ENCODE measurements around the gene AJAP1. TPM values are rescaled to one million over a fixed set of nuclear protein-coding genes. Genes with fewer than 3 reads are reported as not detected.
A peak's percentile ranks its signal among the peaks of the same experiment; 100 is the strongest.

Gene AJAP1
- total and polyA plus RNA-seq, 7 donors: 0.04 to 0.95 (median 0.55) TPM; not detected in 1

DNA sequence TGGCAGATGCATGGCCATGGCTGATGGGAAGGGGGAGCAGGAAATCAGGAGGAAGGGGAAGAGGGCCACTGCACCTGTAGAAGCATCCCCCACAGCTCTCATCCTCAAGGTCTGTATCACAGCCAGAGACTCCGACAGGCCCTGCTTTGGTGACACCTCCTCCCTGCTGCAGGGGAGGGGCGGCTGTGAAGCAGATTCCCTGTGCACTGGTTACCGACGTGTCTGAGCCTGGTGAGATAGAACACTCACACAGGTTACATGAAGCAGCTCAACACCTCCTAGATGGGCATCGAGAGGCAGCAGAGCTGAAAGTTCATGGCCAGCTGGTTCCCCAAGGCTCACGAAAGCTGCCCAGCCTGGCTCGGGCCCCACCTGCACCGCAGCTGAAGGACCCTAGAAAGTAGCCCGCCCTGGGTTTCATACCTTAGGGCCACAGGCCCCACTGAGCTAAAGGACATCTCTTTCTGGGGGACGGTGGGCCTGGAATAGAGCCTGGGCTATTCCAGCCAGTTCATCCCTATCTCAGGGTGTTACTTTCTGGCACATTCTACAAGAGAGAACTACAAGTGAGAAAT is 30.2 kb upstream of the AJAP1 start:
- Histone ChIP-seq H3K27ac (no peak overlapping the region), H3K9me3 (no peaks in the 10 kb centered on the region), H3K4me1 (no peaks in the 10 kb centered on the region), H3K27me3 (no peaks in the 10 kb centered on the region), H3K36me3 (no peaks in the 10 kb centered on the region), H3K4me3 (no peak overlapping the region)
- intact Hi-C loops (cut with DNase I): no loop called here
- TF ChIP-seq POLR2AphosphoS5 (IDR thresholded peaks at IDR 0.05): no peak
- TF ChIP-seq, protein P1, sequence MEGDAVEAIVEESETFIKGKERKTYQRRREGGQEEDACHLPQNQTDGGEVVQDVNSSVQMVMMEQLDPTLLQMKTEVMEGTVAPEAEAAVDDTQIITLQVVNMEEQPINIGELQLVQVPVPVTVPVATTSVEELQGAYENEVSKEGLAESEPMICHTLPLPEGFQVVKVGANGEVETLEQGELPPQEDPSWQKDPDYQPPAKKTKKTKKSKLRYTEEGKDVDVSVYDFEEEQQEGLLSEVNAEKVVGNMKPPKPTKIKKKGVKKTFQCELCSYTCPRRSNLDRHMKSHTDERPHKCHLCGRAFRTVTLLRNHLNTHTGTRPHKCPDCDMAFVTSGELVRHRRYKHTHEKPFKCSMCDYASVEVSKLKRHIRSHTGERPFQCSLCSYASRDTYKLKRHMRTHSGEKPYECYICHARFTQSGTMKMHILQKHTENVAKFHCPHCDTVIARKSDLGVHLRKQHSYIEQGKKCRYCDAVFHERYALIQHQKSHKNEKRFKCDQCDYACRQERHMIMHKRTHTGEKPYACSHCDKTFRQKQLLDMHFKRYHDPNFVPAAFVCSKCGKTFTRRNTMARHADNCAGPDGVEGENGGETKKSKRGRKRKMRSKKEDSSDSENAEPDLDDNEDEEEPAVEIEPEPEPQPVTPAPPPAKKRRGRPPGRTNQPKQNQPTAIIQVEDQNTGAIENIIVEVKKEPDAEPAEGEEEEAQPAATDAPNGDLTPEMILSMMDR (IDR thresholded peaks at IDR 0.05): no peak
- no peak for TF ChIP-seq EP300 (IDR thresholded peaks at IDR 0.05)
- TF ChIP-seq POLR2A (IDR thresholded peaks at IDR 0.05): no peak
- peak; percentile 54 for DNase-seq
- 74 to 86% methylated on average over 10 of the region's 10 CpGs for WGBS, 2 donors

DNA sequence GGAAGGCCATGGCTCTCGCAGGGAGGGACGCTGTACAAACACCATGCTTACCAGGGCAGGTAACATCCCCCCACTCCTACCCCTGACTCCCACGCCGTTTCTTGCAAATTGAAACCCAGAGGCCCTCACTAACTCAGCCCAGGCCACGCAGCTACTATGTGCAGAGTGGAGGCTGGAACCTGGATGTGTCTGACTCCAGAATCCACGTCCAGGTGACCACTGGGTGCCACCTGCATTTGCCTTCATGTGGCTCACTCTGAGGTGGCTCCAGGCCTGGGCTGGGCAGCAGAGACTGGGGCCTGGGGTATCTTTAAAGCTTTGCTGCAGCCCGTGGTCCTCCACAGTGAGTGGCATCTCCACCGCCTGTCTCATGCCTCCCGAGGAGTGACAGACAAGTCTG is 29.6 kb upstream of the AJAP1 start:
- no peaks in the 10 kb centered on the region for H3K27me3 ChIP-seq
- DNase-seq: peak; percentile 50
- H3K36me3 ChIP-seq: no peaks in the 10 kb centered on the region
- no peak overlapping the region for H3K27ac ChIP-seq
- intact Hi-C loops (cut with DNase I): no loop called here
- TF ChIP-seq POLR2AphosphoS5 (IDR thresholded peaks at IDR 0.05) (no peak), EP300 (IDR thresholded peaks at IDR 0.05) (no peak), POLR2A (IDR thresholded peaks at IDR 0.05) (no peak)
- TF ChIP-seq, protein P1 (IDR thresholded peaks at IDR 0.05): no peak
- H3K9me3 ChIP-seq: no peaks in the 10 kb centered on the region
- no peak overlapping the region for H3K4me3 ChIP-seq
- H3K4me1 ChIP-seq: no peaks in the 10 kb centered on the region
- 73 to 81% methylated on average over 9 of the region's 9 CpGs for WGBS, 2 donors

DNA sequence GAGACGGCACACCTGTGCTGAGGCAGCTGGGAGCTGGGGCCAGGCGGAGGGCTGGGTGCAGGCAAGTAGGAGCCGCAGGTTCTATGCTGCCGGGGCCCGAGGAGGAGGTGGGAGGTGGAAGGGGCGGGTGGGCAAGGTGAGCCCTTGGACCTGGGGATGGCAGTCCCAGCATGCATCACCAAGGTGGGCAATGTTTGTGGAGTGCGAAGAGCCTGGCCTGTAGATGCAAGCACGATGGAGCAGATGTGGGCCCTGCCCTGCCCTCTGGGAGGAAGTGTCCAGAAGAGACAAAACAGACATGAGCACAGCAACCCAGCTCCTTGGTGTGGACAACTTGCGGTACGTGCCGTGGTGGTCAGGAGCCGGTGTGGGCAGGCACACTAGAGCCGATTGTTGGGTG is 28.3 kb upstream of the AJAP1 start:
- intact Hi-C loops (cut with DNase I): no loop called here
- no peak for TF ChIP-seq POLR2A (IDR thresholded peaks at IDR 0.05)
- no peak for TF ChIP-seq EP300 (IDR thresholded peaks at IDR 0.05)
- TF ChIP-seq, protein P1 (IDR thresholded peaks at IDR 0.05): no peak
- TF ChIP-seq POLR2AphosphoS5 (IDR thresholded peaks at IDR 0.05): no peak
- H3K4me3 ChIP-seq: no peak overlapping the region
- H3K27me3 ChIP-seq: no peaks in the 10 kb centered on the region
- H3K27ac ChIP-seq: no peak overlapping the region
- DNase-seq: peak; percentile 28
- WGBS, 2 donors: 85 to 88% methylated on average over 13 of the region's 13 CpGs
- H3K9me3 ChIP-seq: no peaks in the 10 kb centered on the region
- no peaks in the 10 kb centered on the region for H3K36me3 ChIP-seq
- H3K4me1 ChIP-seq: no peaks in the 10 kb centered on the region

DNA sequence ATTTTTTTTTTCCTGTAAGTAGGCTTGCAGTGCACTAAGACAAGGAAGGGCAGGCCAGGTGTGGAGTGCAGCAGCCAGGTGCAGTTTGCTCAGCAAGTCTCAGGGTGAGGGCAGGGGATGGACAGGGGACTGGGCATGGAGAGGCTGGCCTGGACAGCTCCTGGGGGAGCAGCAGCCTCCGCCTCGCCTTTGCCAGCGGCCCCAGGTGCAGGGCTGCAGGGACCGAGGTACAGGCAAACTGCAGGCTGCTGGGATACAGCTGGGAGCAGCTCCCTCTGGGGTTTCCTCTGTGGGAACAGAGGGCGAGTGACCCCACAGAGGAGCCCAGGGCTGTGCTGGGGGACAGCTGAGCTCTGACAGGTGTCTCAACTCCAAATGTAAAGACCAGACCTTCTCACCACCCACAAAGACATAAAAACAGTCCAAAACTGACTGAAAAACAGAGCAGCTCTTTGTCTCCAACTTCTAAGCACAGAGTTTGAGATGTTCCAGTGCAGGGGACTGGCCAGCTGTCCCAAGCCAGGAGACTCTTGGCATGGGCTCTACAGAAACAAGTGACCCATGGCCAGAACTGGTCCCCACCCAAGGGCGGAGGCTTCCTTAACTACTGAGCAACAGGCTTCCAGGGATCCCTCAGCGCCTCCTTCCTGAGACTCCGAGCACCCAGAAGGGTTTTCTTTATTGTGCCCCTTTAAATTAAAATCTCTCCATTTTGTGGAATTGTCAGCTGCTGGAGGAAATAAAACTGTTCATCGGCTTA is 27.7 kb upstream of the AJAP1 start:
- intact Hi-C loops (cut with DNase I): no loop called here
- H3K4me1 ChIP-seq: no peaks in the 10 kb centered on the region
- H3K27me3 ChIP-seq: no peaks in the 10 kb centered on the region
- no peaks in the 10 kb centered on the region for H3K9me3 ChIP-seq
- H3K4me3 ChIP-seq: no peak overlapping the region
- WGBS, 2 donors: 61 to 79% methylated on average over 9 of the region's 9 CpGs
- H3K36me3 ChIP-seq: no peaks in the 10 kb centered on the region
- no peak overlapping the region for H3K27ac ChIP-seq
- DNase-seq: peak; percentile 43
- TF ChIP-seq EP300 (IDR thresholded peaks at IDR 0.05) (no peak), POLR2AphosphoS5 (IDR thresholded peaks at IDR 0.05) (no peak), POLR2A (IDR thresholded peaks at IDR 0.05) (no peak)
- TF ChIP-seq, protein P1 (IDR thresholded peaks at IDR 0.05): no peak

Measured in sigmoid colon (tissue), 7 donors.